ENCODE data around the gene LGALS7.
"Not testable (repeated sequence)": the region's sequence is repeated elsewhere in the genome, so short reads cannot be mapped to it uniquely, and the experiment has no call there.

Gene LGALS7

GRCh38 chr19:38801359-38802095 is 28.2 kb upstream of the LGALS7 start:
- no peaks in the 10 kb centered on the region for H3K36me3 ChIP-seq (ENCODE audit: insufficient read depth, low read length)
- no peaks in the 10 kb centered on the region for H3K9me3 ChIP-seq (ENCODE audit: insufficient read depth, low read depth, low read length)
- TF ChIP-seq, protein P1, sequence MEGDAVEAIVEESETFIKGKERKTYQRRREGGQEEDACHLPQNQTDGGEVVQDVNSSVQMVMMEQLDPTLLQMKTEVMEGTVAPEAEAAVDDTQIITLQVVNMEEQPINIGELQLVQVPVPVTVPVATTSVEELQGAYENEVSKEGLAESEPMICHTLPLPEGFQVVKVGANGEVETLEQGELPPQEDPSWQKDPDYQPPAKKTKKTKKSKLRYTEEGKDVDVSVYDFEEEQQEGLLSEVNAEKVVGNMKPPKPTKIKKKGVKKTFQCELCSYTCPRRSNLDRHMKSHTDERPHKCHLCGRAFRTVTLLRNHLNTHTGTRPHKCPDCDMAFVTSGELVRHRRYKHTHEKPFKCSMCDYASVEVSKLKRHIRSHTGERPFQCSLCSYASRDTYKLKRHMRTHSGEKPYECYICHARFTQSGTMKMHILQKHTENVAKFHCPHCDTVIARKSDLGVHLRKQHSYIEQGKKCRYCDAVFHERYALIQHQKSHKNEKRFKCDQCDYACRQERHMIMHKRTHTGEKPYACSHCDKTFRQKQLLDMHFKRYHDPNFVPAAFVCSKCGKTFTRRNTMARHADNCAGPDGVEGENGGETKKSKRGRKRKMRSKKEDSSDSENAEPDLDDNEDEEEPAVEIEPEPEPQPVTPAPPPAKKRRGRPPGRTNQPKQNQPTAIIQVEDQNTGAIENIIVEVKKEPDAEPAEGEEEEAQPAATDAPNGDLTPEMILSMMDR (conservative IDR thresholded peaks at IDR 0.05; ENCODE audit: low read length), result no peak
- TF ChIP-seq EZH2phosphoT487 (IDR thresholded peaks at IDR 0.05; ENCODE audit: borderline replicate concordance), result no peak
- H3K4me2 ChIP-seq (ENCODE audit: low read depth, low read length, poor library complexity, severe bottlenecking), result no peak overlapping the region
- H3K9ac ChIP-seq (ENCODE audit: low read depth, low read length, poor library complexity, severe bottlenecking), result no peak overlapping the region
- H3K4me3 ChIP-seq (ENCODE audit: low read length, poor library complexity, severe bottlenecking), result no peak overlapping the region
- H3K4me1 ChIP-seq (ENCODE audit: insufficient read depth, low read length, poor library complexity, severe bottlenecking), result no peaks in the 10 kb centered on the region
- H3K27me3 ChIP-seq (ENCODE audit: insufficient read depth, low read length, poor library complexity, severe bottlenecking), result no peaks in the 10 kb centered on the region
- no peaks in the 10 kb centered on the region for H4K20me1 ChIP-seq (ENCODE audit: insufficient read depth, low read length, poor library complexity, severe bottlenecking)
- H3F3A ChIP-seq (ENCODE audit: low read depth), result no peaks in the 10 kb centered on the region
- no peaks in the 10 kb centered on the region for H3K79me2 ChIP-seq (ENCODE audit: insufficient read depth, low read length)
- no peak overlapping the region for H2AFZ ChIP-seq (ENCODE audit: low read length)
- H3K9me2 ChIP-seq (replicated peaks; ENCODE audit: low read depth, low read length), result no peaks in the 10 kb centered on the region

DNA sequence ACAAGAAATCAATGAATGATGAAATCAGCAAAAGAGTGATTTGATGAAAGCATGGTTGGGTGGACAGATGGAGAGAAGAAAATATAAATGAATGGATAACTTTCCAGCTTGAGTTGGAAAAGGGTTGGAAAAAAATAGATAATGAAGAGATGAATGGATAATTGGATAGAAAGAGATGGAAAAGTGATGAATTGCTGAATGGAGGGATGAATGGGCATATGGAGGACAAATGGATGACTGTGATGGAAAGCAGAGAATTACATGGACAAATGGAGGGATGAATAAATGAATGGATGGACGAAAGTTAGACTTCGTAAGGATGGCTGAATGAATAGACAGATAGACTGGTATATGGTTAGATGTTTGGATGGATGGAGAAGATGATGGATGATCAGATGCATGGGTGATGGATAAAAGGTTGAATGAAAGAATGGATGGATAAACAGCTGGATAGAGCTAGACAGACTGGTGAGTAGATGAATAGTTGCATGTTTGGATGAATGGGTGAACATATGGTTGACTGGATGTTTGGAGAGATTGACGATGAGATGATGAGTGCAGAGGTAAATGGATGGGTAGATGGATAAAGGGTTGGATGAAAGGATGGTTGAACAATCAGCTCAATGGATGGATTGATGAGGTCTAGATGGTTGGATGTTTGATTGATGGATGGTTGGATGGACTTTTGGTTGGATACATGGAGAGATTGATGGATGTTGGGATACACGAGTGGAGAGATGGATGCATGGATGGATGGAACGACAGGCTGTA is 27.4 kb upstream of the LGALS7 start:
- Histone ChIP-seq H4K20me1 (ENCODE audit: insufficient read depth, low read length, poor library complexity, severe bottlenecking) (no peaks in the 10 kb centered on the region), H3K36me3 (ENCODE audit: insufficient read depth, low read length) (no peaks in the 10 kb centered on the region), H3K27me3 (ENCODE audit: insufficient read depth, low read length, poor library complexity, severe bottlenecking) (no peaks in the 10 kb centered on the region), H3F3A (ENCODE audit: low read depth) (no peaks in the 10 kb centered on the region), H3K4me3 (ENCODE audit: low read length, poor library complexity, severe bottlenecking) (no peak overlapping the region), H3K4me2 (ENCODE audit: low read depth, low read length, poor library complexity, severe bottlenecking) (no peak overlapping the region), H3K9ac (ENCODE audit: low read depth, low read length, poor library complexity, severe bottlenecking) (no peak overlapping the region), H3K4me1 (ENCODE audit: insufficient read depth, low read length, poor library complexity, severe bottlenecking) (no peaks in the 10 kb centered on the region), H2AFZ (ENCODE audit: low read length) (no peak overlapping the region), H3K9me2 (replicated peaks; ENCODE audit: low read depth, low read length) (no peaks in the 10 kb centered on the region), H3K9me3 (ENCODE audit: insufficient read depth, low read depth, low read length) (no peaks in the 10 kb centered on the region), H3K79me2 (ENCODE audit: insufficient read depth, low read length) (no peaks in the 10 kb centered on the region)
- TF ChIP-seq EZH2phosphoT487 (IDR thresholded peaks at IDR 0.05; ENCODE audit: borderline replicate concordance), result no peak
- TF ChIP-seq, protein P1 (conservative IDR thresholded peaks at IDR 0.05; ENCODE audit: low read length), result no peak

DNA sequence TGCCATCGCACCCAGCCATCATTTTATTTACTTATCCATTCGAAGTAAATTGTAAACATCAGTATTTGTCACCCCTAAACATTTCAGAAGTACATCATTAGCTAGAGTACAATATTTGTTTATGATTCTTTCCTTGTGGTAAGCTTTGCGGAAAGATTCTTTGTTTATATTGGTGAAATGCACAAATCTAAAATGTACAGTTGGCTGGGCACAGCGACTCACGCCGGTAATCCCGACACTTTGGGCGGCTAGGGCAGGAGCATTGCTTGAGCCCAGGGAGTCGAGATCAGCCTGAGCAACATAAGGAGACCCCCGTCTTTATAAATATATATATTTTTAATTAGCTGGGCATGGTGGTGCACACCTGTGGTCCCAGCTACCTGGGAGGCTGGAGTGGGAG is 25.8 kb upstream of the LGALS7 start:
- no peaks in the 10 kb centered on the region for H4K20me1 ChIP-seq (ENCODE audit: insufficient read depth, low read length, poor library complexity, severe bottlenecking)

DNA sequence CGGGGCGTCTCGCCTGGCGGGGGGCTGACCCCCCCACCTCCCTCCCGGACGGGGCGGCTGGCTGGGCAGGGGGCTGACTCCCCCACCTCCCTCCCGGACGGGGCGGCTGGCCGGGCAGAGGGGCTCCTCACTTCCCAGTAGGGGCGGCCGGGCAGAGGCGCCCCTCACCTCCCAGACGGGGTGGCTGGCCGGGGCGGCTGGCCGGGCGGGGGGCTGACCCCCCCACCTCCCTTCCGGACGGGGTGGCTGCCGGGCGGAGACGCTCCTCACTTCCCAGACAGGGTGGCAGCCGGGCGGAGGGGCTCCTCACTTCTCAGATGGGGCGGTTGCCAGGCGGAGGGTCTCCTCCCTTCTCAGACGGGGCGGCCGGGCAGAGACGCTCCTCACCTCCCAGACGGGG is 24.5 kb upstream of the LGALS7 start:
- not testable (repeated sequence) for H3K9ac ChIP-seq (ENCODE audit: low read depth, low read length, poor library complexity, severe bottlenecking); H3K36me3 ChIP-seq (ENCODE audit: insufficient read depth, low read length); H4K20me1 ChIP-seq (ENCODE audit: insufficient read depth, low read length, poor library complexity, severe bottlenecking); H3K4me2 ChIP-seq (ENCODE audit: low read depth, low read length, poor library complexity, severe bottlenecking); H2AFZ ChIP-seq (ENCODE audit: low read length); H3K9me2 ChIP-seq (replicated peaks; ENCODE audit: low read depth, low read length); H3K27me3 ChIP-seq (ENCODE audit: insufficient read depth, low read length, poor library complexity, severe bottlenecking); H3K4me1 ChIP-seq (ENCODE audit: insufficient read depth, low read length, poor library complexity, severe bottlenecking); H3K9me3 ChIP-seq (ENCODE audit: insufficient read depth, low read depth, low read length); H3K4me3 ChIP-seq (ENCODE audit: low read length, poor library complexity, severe bottlenecking); H3F3A ChIP-seq (ENCODE audit: low read depth); H3K79me2 ChIP-seq (ENCODE audit: insufficient read depth, low read length)

More for the DNA sequence above, 25.8 kb upstream of the LGALS7 start:
- TF ChIP-seq EZH2phosphoT487 (IDR thresholded peaks at IDR 0.05; ENCODE audit: borderline replicate concordance), result no peak
- TF ChIP-seq, protein P1 (conservative IDR thresholded peaks at IDR 0.05; ENCODE audit: low read length), result no peak
- Histone ChIP-seq H3K9me3 (ENCODE audit: insufficient read depth, low read depth, low read length) (no peaks in the 10 kb centered on the region), H3F3A (ENCODE audit: low read depth) (no peaks in the 10 kb centered on the region), H3K27me3 (ENCODE audit: insufficient read depth, low read length, poor library complexity, severe bottlenecking) (no peaks in the 10 kb centered on the region), H3K4me2 (ENCODE audit: low read depth, low read length, poor library complexity, severe bottlenecking) (no peak overlapping the region), H2AFZ (ENCODE audit: low read length) (no peak overlapping the region), H3K4me1 (ENCODE audit: insufficient read depth, low read length, poor library complexity, severe bottlenecking) (no peaks in the 10 kb centered on the region), H3K9ac (ENCODE audit: low read depth, low read length, poor library complexity, severe bottlenecking) (no peak overlapping the region), H3K9me2 (replicated peaks; ENCODE audit: low read depth, low read length) (no peaks in the 10 kb centered on the region), H3K79me2 (ENCODE audit: insufficient read depth, low read length) (no peaks in the 10 kb centered on the region), H3K4me3 (ENCODE audit: low read length, poor library complexity, severe bottlenecking) (no peak overlapping the region), H3K36me3 (ENCODE audit: insufficient read depth, low read length) (no peaks in the 10 kb centered on the region)

Data from Loucy (cell line).